Measurements from ENCODE around the gene TAB3.

TAB3 gene

GRCh38 chrX:30786374-30786773 is 102.7 kb downstream of the TAB3 start:
- no peak for DNase-seq (ENCODE audit: extremely low read depth, low read depth)
- no peak overlapping the region for H3K4me3 ChIP-seq (replicated peaks; ENCODE audit: low read depth, low read length)
- no peak for TF ChIP-seq CTCF (IDR thresholded peaks at IDR 0.05; ENCODE audit: low read depth, low read length, missing control alignments)

GRCh38 chrX:30781711-30782444 is 107.2 kb downstream of the TAB3 start:
- no peak for DNase-seq (ENCODE audit: extremely low read depth, low read depth)
- TF ChIP-seq CTCF (IDR thresholded peaks at IDR 0.05; ENCODE audit: low read depth, low read length, missing control alignments) = no peak
- no peak overlapping the region for H3K4me3 ChIP-seq (replicated peaks; ENCODE audit: low read depth, low read length)

- no peak for TF ChIP-seq CTCF (IDR thresholded peaks at IDR 0.05; ENCODE audit: low read depth, low read length, missing control alignments)
- H3K4me3 ChIP-seq (replicated peaks; ENCODE audit: low read depth, low read length) = no peak overlapping the region
- DNase-seq (ENCODE audit: extremely low read depth, low read depth) = no peak
These were observed 109.5 kb downstream of the TAB3 start for GRCh38 chrX:30779453-30780030.

GRCh38 chrX:30777575-30777974 is 111.5 kb downstream of the TAB3 start:
- no peak overlapping the region for H3K4me3 ChIP-seq (replicated peaks; ENCODE audit: low read depth, low read length)
- no peak for TF ChIP-seq CTCF (IDR thresholded peaks at IDR 0.05; ENCODE audit: low read depth, low read length, missing control alignments)
- no peak for DNase-seq (ENCODE audit: extremely low read depth, low read depth)

All from HFF-Myc (cell line).